ENCODE results near the gene TTC39B. TPM values are rescaled to one million over a fixed set of nuclear protein-coding genes. Genes with fewer than 3 reads are reported as not detected.

The TTC39B gene
- total and polyA plus RNA-seq, 7 donors = 0.18 to 13.1 (median 1.8) TPM

DNA sequence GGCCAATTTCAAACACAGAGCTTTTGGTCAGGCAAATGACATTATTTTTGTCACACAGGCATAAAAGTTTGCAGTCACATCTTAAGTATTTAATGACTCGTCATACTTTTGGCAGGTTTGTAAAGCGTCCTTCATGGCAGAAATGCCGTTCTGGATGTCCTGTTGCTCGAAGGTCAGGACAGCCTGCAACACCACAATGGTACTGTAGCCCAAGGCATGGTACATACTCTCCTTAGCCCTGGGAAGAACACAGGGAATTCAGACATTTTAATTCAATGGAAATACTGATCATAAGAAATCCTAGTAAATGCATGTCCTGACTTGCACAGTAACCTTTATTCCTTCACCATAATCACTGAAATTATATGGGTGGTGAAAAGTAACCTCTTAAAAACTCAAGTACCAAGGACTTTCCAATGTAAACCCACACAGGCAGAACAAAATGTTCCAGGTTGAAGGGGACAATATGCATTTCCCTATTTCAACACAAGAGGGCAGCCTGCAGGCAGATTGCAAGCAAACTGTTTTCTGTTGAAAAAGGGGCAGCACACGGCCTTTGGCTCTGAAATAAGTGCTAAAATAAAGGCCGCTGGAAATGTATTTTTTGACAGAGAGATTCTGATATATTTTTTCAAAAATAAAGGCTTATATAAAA is 95.7 kb downstream of the TTC39B start:
- H3K27me3 ChIP-seq (ENCODE audit: insufficient read depth in 3 of 3, low read length in 2 of 3) = no peaks in the 10 kb centered on the region
- DNase-seq = no peak
- H3K36me3 ChIP-seq (ENCODE audit: insufficient read depth in 1 of 2, low read depth in 1 of 2) = no peaks in the 10 kb centered on the region
- ATAC-seq = peak; percentile 57 to 81 (median 60)
- intact Hi-C loops (cut with DNase I) = loop anchor here (5.0 kb wide), 2 partner anchors 206 to 396 kb away; no protein-coding TSS in a partner anchor
- no peaks in the 10 kb centered on the region for H3K9me3 ChIP-seq
- 37 to 46% (median 41%) methylated on average over 6 of the region's 6 CpGs for whole genome bisulfite sequencing, 3 donors
- TF ChIP-seq, protein P1, sequence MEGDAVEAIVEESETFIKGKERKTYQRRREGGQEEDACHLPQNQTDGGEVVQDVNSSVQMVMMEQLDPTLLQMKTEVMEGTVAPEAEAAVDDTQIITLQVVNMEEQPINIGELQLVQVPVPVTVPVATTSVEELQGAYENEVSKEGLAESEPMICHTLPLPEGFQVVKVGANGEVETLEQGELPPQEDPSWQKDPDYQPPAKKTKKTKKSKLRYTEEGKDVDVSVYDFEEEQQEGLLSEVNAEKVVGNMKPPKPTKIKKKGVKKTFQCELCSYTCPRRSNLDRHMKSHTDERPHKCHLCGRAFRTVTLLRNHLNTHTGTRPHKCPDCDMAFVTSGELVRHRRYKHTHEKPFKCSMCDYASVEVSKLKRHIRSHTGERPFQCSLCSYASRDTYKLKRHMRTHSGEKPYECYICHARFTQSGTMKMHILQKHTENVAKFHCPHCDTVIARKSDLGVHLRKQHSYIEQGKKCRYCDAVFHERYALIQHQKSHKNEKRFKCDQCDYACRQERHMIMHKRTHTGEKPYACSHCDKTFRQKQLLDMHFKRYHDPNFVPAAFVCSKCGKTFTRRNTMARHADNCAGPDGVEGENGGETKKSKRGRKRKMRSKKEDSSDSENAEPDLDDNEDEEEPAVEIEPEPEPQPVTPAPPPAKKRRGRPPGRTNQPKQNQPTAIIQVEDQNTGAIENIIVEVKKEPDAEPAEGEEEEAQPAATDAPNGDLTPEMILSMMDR (IDR thresholded peaks at IDR 0.05) = peak; percentile 86
- H3K27ac ChIP-seq = no peak overlapping the region
- no peaks in the 10 kb centered on the region for H3K4me1 ChIP-seq
- peak overlapping the region; percentile 12 for H3K4me3 ChIP-seq

DNA sequence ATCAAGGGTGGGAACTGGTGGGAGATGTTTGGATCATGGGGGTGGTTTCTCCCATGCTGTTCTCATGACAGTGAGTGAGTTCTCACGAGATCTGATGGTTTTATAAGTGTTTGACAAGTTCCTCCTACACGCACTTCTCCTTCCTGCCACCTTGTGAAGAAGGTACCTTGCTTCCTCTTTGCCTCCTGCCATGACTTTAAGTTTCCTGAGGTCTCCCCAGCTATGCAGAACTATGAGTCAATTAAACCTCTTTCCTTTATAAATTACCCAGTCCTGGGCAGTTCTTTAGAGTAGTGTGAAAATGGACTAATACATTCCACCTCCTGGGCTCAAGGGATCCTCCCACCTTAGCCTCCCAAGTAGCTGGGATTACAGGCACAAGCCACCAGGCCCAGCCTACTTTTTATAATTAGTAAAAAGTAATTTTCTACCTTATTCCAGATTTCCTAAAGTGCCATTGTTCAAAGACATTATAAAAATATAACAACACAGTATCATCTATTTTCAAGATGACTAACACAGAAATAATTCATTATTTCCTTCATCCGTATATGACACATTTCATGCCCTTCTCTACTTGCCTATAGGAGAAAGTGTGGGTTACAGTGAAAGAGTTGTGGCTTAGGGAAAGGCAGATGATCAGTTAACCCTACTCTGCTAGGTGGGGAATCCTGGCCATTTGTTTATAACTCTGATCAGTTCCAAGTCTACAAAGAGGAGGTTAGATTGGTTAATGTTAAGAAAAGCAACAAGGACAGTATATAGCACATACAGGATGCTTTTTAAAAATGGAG is 99.9 kb downstream of the TTC39B start:
- no peaks in the 10 kb centered on the region for H3K9me3 ChIP-seq
- 85 to 99% (median 89%) methylated on average over 3 of the region's 3 CpGs for WGBS, 3 donors
- TF ChIP-seq, protein P1 (IDR thresholded peaks at IDR 0.05) = no peak
- no peaks in the 10 kb centered on the region for H3K4me1 ChIP-seq
- ATAC-seq = no peak
- H3K27me3 ChIP-seq (ENCODE audit: insufficient read depth in 3 of 3, low read length in 2 of 3) = no peaks in the 10 kb centered on the region
- no peak overlapping the region for H3K27ac ChIP-seq
- H3K4me3 ChIP-seq = no peak overlapping the region
- intact Hi-C loops (cut with DNase I) = no loop called here
- no peak for DNase-seq
- H3K36me3 ChIP-seq (ENCODE audit: insufficient read depth in 1 of 2, low read depth in 1 of 2) = peaks cover 0 to 4% of the 10 kb centered on the region in 2 donors

DNA sequence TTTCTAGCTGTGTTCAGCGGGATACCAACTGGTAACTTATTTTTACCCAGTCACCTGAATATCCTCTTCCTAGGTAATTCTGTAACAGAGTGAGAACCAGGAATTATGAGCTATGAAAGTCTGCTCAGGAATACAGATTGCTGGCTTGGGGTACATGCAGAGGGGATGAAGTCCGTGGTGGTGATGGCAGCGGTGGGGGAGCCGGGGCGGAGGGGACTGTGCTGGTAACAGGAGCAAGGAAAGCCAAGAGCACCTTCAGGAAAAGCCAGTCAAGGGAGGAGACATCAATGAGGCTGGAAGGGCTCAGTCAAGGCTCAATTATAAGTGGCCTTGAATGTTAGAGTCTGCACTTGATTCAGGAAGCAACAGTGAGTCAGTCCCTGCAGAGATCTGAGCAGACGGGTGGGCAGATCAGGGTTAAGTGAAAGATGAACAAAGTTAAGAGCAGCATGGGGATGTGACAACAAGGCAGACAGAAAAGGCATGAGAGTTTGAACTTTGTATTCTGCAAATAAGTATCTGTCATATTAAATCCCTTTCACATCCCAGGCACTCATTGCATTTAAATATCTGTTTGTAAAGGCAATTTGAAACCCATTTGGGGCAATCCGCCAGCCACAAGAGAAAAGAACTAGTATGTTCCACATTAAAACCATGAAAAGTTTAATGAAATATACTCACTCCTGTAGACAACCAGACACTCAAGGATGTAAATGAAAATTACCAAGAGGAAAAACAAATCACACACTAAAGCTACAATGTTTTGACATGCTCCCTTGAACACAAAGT is 101.2 kb downstream of the TTC39B start:
- WGBS, 3 donors = 84 to 89% (median 87%) methylated on average over 7 of the region's 7 CpGs

DNA sequence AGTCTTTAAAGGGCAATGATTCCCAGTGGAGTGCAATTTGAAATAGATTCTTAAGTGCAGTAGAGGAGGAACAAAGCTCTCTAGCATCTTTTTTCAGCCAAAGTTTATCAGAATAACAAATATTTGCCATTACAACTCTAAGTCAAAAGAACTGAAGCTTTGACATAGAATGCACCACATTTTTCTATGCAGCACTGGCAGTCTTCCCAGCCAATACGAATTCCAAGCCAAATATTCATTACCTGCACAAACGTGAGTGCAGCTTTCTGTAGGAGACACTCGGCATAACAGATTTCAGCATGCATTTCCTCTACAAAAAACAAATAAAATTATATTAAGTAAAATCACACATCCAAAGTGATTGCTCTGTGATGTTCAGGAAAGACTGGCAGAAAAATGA is 103.4 kb downstream of the TTC39B start:
- DNase-seq (no peak), ATAC-seq (no peak)
- intact Hi-C loops (cut with DNase I) = no loop called here
- Histone ChIP-seq H3K27ac (no peak overlapping the region), H3K4me1 (no peaks in the 10 kb centered on the region), H3K36me3 (ENCODE audit: insufficient read depth in 1 of 2, low read depth in 1 of 2) (peaks cover 0 to 4% of the 10 kb centered on the region in 2 donors), H3K27me3 (ENCODE audit: insufficient read depth in 3 of 3, low read length in 2 of 3) (no peaks in the 10 kb centered on the region), H3K9me3 (no peaks in the 10 kb centered on the region), H3K4me3 (no peak overlapping the region)
- TF ChIP-seq, protein P1 (IDR thresholded peaks at IDR 0.05) = no peak
- WGBS, 3 donors = 72 to 79% (median 76%) methylated on average over 3 of the region's 3 CpGs

More for the DNA sequence above, 101.2 kb downstream of the TTC39B start:
- no peaks in the 10 kb centered on the region for H3K9me3 ChIP-seq
- TF ChIP-seq, protein P1 (IDR thresholded peaks at IDR 0.05) = no peak
- H3K27ac ChIP-seq = no peak overlapping the region
- no peak overlapping the region for H3K4me3 ChIP-seq
- intact Hi-C loops (cut with DNase I) = no loop called here
- ATAC-seq = no peak
- H3K4me1 ChIP-seq = no peaks in the 10 kb centered on the region
- no peak for DNase-seq
- no peaks in the 10 kb centered on the region for H3K27me3 ChIP-seq (ENCODE audit: insufficient read depth in 3 of 3, low read length in 2 of 3)
- H3K36me3 ChIP-seq (ENCODE audit: insufficient read depth in 1 of 2, low read depth in 1 of 2) = peaks cover 0 to 4% of the 10 kb centered on the region in 2 donors
